Lower leg skin (tissue), 3 donors: ENCODE results near the gene RGMA.

Experiments
- POLR2A ChIP-seq, 2 donors: fragments of 450-650 bp; IDR thresholded peaks; one replicate each; pipeline ENCODE4 v1.6.1; 2016 to 2017; ENCODE audit warnings: antibody characterized with exemption in 2 of 2, mild to moderate bottlenecking in 1 of 2, moderate library complexity in 1 of 2
- TF ChIP-seq, protein P1 (sequence below), 3 donors: fragments of 450-650 bp; IDR thresholded peaks; one replicate each; pipeline ENCODE4 v1.5.1; 2016; ENCODE audit warnings: antibody characterized with exemption in 3 of 3, mild to moderate bottlenecking in 3 of 3, moderate library complexity in 2 of 3

DNA sequence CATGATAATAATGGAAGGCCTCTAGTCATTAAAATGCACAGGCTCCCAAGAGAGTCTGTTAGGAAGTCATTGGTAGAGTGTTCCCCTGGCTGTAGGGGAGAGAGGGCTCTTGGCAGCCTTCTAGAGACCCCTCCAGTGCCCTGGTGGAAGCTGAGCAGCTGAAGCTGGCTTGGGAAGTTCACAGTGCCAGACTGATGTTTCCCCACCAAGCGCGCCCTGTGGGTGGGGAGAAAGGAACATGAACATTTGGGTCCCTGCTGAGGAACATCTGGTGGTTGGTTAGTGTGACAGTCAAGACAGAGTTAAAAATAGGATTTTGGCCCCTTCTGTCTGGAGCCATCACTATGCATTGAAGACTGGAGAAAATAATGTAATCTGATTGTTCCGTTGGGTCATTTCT, 37.1 kb upstream of the RGMA start:
- TF ChIP-seq, protein P1, sequence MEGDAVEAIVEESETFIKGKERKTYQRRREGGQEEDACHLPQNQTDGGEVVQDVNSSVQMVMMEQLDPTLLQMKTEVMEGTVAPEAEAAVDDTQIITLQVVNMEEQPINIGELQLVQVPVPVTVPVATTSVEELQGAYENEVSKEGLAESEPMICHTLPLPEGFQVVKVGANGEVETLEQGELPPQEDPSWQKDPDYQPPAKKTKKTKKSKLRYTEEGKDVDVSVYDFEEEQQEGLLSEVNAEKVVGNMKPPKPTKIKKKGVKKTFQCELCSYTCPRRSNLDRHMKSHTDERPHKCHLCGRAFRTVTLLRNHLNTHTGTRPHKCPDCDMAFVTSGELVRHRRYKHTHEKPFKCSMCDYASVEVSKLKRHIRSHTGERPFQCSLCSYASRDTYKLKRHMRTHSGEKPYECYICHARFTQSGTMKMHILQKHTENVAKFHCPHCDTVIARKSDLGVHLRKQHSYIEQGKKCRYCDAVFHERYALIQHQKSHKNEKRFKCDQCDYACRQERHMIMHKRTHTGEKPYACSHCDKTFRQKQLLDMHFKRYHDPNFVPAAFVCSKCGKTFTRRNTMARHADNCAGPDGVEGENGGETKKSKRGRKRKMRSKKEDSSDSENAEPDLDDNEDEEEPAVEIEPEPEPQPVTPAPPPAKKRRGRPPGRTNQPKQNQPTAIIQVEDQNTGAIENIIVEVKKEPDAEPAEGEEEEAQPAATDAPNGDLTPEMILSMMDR (IDR thresholded peaks at IDR 0.05), result no peak
- no peak for TF ChIP-seq POLR2A (IDR thresholded peaks at IDR 0.05)
